BLaER1 (cell line): ENCODE measurements around the gene CHTF18.
A peak's percentile ranks its signal among the peaks of the same experiment; 100 is the strongest.
"Not testable (repeated sequence)": the region's sequence is repeated elsewhere in the genome, so short reads cannot be mapped to it uniquely, and the experiment has no call there.

Source experiments
- H3K27ac ChIP-seq: shearing (Covaris generic); formaldehyde crosslinking; 2 replicates; pipeline ENCODE4 v1.8.1; 2022
- H3K27me3 ChIP-seq: shearing (Covaris generic); formaldehyde crosslinking; 2 replicates; pipeline ENCODE4 v1.8.1; 2022
- H3K36me3 ChIP-seq: shearing (Covaris generic); formaldehyde crosslinking; 2 replicates; pipeline ENCODE4 v1.8.1; 2022
- H3K4me1 ChIP-seq: shearing (Covaris generic); formaldehyde crosslinking; 2 replicates; pipeline ENCODE4 v1.8.1; 2022
- H3K4me2 ChIP-seq: shearing (Covaris generic); formaldehyde crosslinking; 2 replicates; pipeline ENCODE4 v1.8.1; 2022
- H3K4me3 ChIP-seq: shearing (Covaris generic); formaldehyde crosslinking; 2 replicates; pipeline ENCODE4 v1.8.1; 2022
- H3K9ac ChIP-seq: shearing (Covaris generic); formaldehyde crosslinking; 2 replicates; pipeline ENCODE4 v1.8.1; 2022
- H3K9me3 ChIP-seq: shearing (Covaris generic); formaldehyde crosslinking; 2 replicates; pipeline ENCODE4 v1.8.1; 2022
- H4K20me1 ChIP-seq: shearing (Covaris generic); formaldehyde crosslinking; 2 replicates; pipeline ENCODE4 v1.8.1; 2022
- Cebpa-rat ChIP-seq: shearing (Covaris generic); IDR thresholded peaks from 2 replicates; pipeline ENCODE4 v1.8.1; 2022

CHTF18 gene

DNA sequence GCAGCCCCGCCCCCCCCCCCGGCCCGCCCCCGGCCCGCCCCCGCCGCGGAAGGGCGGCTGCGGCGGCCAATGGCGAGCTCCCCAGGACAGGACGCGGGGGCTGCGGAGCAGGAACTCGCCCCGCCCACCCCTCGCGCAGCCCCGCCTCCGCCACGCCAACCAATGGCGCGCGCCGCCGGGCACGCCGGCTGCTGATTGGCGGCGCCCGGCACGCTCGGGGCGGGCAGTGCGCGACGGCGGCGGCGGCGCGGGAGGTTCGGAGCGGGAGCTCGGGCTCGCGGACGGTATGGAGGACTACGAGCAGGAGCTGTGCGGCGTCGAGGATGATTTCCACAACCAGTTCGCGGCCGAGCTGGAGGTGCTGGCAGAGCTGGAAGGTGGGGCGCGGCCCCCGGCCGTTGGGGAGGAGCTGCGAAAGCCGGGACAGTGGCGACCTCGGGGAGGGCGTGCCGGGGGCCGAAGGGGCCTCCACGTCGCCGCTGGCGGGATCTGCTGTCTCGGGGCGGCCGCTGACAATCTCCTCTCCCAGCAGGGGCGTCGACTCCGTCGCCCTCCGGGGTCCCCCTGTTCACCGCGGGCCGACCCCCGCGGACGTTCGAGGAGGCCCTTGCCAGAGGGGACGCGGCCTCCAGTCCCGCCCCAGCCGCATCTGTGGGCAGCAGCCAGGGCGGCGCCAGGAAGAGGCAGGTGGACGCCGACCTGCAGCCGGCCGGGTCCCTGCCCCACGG is at the start of gene CHTF18:
CHTF18 (plus strand) TSS at position 222 of the 728 bp plus-strand sequence; CDS start at position 287, 65 bp downstream.
- H3K4me2 ChIP-seq = peak within 1 kb of the TSS; percentile 97
- no peaks in the 10 kb centered on the region for H3K27me3 ChIP-seq
- H3K9ac ChIP-seq = peak within 1 kb of the TSS; percentile 94
- no peaks in the 10 kb centered on the region for H3K9me3 ChIP-seq
- peaks cover 71% of the 10 kb centered on the region for H4K20me1 ChIP-seq
- peak within 1 kb of the TSS; percentile 89 for H3K27ac ChIP-seq
- peaks cover 55% of the 10 kb centered on the region for H3K4me1 ChIP-seq
- peak within 1 kb of the TSS; percentile 96 for H3K4me3 ChIP-seq
- no peak for TF ChIP-seq Cebpa-rat
- H3K36me3 ChIP-seq = peaks cover 74% of the 10 kb centered on the region

DNA sequence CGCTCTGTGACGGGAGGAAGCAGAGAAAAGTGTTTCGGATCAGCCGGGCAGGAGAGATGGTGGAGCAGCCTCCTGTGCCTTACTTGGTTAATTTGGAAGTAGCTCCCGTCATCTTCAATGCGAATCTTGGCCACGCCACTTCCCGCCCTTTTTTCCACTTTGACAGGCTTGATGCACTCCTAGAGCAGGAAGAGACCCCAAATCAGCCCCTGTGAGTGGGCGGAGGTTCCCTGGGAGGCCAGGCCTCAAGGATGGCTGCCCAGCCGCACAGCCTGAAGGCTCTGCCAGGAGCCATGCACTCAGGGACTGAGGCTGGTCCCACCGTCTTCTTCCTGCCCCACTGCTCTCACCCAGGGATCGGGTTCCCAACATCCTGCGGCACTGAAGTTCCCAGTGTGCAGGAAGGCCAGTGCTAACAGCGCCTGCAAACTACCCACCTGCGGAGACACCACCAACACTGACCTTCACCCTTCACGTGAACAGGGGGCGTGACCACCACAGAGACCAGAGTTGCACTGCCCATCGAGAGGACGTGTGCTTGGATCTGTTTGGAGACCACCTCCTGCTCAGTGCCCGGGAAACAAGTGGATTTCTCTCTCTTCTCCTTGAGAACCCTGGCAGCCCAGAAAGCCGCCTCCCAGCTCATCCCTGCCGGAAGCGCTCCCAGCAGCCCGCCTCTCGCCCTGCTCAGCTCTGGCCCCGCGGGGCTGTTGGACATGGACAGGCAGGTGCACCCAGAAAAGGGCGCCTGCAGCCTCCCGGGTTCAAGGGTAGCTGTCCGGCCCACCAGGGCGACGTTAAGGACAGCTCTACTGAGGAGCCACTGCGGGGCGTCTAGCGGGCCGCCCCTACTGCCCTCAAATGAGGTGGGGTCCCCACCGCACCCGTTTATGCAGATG is 48.6 kb upstream of the CHTF18 start:
- Histone ChIP-seq H3K4me3 (peak overlapping the region; percentile 81), H4K20me1 (peaks cover 14% of the 10 kb centered on the region), H3K4me2 (peak overlapping the region; percentile 99), H3K4me1 (peaks cover 68% of the 10 kb centered on the region), H3K36me3 (peaks cover 24% of the 10 kb centered on the region), H3K27ac (peak overlapping the region; percentile 89), H3K9ac (peak overlapping the region; percentile 87), H3K9me3 (no peaks in the 10 kb centered on the region), H3K27me3 (no peaks in the 10 kb centered on the region)
- no peak for TF ChIP-seq Cebpa-rat

DNA sequence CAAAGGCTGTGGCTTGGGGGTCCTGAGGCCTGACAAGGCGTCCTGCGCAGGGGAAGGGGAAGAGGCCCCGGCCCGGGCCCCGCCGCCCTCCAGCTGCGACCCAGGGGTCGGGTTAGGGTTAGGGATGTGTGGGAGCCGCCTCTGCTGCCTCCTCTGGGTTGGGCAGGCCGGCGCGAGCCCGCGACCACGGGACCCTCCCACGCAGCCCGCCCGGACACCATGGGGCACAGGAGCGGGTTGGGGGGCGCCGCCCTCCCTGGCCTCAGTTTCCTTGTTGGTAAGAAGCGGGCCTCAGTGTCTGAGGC is 48.0 kb upstream of the CHTF18 start:
- Histone ChIP-seq H3K4me1 (peaks cover 63% of the 10 kb centered on the region), H3K4me3 (peak overlapping the region; percentile 81), H3K9ac (peak overlapping the region; percentile 87), H3K27me3 (no peaks in the 10 kb centered on the region), H3K4me2 (peak overlapping the region; percentile 99), H3K9me3 (no peaks in the 10 kb centered on the region), H3K36me3 (peaks cover 18% of the 10 kb centered on the region), H4K20me1 (peaks cover 8% of the 10 kb centered on the region; the same call in 1 of the 2 replicates), H3K27ac (peak overlapping the region; percentile 89)
- no peak for TF ChIP-seq Cebpa-rat

GRCh38 chr16:740764-741505 is 47.5 kb upstream of the CHTF18 start, which contains the start of gene CIAO3:
Gene CIAO3, minus strand, starts transcription at chr16:740997. Its CDS starts 12 bp downstream, at chr16:740985.
- peaks cover 2% of the 10 kb centered on the region; the same call in 1 of the 2 replicates for H4K20me1 ChIP-seq
- peak within 1 kb of the TSS; percentile 99 for H3K4me2 ChIP-seq
- H3K9ac ChIP-seq = peak within 1 kb of the TSS; percentile 87
- peaks cover 13% of the 10 kb centered on the region for H3K36me3 ChIP-seq
- peak within 1 kb of the TSS; percentile 89 for H3K27ac ChIP-seq
- peaks cover 60% of the 10 kb centered on the region for H3K4me1 ChIP-seq
- H3K4me3 ChIP-seq = peak within 1 kb of the TSS; percentile 81
- no peak for TF ChIP-seq Cebpa-rat
- no peaks in the 10 kb centered on the region for H3K9me3 ChIP-seq
- H3K27me3 ChIP-seq = no peaks in the 10 kb centered on the region

- Histone ChIP-seq H4K20me1 (no peaks in the 10 kb centered on the region), H3K4me2 (peak overlapping the region; percentile 35)
Observed at GRCh38 chr16:741986-742629, 46.3 kb upstream of the CHTF18 start.

DNA sequence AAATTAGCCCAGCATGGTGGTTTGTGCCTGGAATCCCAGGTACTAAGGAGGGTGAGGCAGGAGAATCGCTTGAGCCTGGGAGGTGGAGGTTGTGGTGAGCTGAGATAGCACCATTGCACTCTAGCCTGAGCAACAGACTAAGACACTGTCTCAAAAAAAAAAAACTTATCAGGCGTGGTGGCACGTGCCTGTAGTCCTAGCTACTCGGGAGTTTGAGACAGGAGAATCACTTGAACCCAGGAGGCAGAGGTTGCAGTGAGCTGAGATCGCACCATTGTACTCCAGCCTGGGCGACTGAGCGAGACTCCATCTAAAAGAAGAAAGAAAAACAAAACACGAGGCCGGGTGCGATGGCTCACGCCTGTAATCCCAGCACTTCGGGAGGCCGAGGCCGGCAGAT is 45.5 kb upstream of the CHTF18 start:
- H3K36me3 ChIP-seq, H3K9ac ChIP-seq, H3K9me3 ChIP-seq, H3K4me2 ChIP-seq, H4K20me1 ChIP-seq, H3K4me3 ChIP-seq, H3K27me3 ChIP-seq, H3K27ac ChIP-seq: not testable (repeated sequence)
- peaks cover 41% of the 10 kb centered on the region for H3K4me1 ChIP-seq

More at GRCh38 chr16:741986-742629, 46.3 kb upstream of the CHTF18 start:
- Histone ChIP-seq H3K36me3 (peaks cover under 1% of the 10 kb centered on the region), H3K27me3 (no peaks in the 10 kb centered on the region), H3K4me3 (no peak overlapping the region), H3K9me3 (no peaks in the 10 kb centered on the region), H3K4me1 (peaks cover 49% of the 10 kb centered on the region), H3K27ac (no peak overlapping the region), H3K9ac (no peak overlapping the region)
- TF ChIP-seq Cebpa-rat = no peak

- Histone ChIP-seq H3K4me2 (no peak overlapping the region), H3K27me3 (no peaks in the 10 kb centered on the region), H4K20me1 (no peaks in the 10 kb centered on the region), H3K9ac (no peak overlapping the region), H3K4me1 (peaks cover 30% of the 10 kb centered on the region), H3K9me3 (no peaks in the 10 kb centered on the region), H3K36me3 (no peaks in the 10 kb centered on the region), H3K4me3 (no peak overlapping the region), H3K27ac (no peak overlapping the region)
- no peak for TF ChIP-seq Cebpa-rat
Observed at GRCh38 chr16:743794-744500, 44.5 kb upstream of the CHTF18 start.

DNA sequence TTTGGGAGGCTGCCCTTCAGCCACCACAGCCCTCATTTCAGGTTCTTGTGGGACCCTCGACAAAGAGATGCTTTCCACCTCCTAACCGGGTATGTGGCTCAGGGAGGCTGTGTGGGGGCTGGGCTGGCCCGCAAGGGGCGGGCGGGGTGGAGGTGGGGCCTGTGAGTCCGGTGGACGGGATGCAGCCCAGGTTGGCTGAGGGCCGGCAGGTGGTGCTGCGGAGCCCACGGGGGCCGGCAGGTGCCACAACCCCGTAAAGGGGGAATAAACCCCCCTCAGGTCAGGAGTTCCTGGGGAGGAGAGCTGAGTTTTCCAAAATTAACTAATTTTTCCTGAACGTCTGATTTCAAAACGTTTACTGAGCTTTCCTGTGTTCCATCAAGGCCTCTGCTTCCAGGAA is 42.7 kb upstream of the CHTF18 start:
- Histone ChIP-seq H4K20me1 (no peaks in the 10 kb centered on the region), H3K36me3 (no peaks in the 10 kb centered on the region), H3K27me3 (no peaks in the 10 kb centered on the region), H3K9me3 (no peaks in the 10 kb centered on the region), H3K9ac (no peak overlapping the region), H3K4me1 (peaks cover 17% of the 10 kb centered on the region), H3K4me2 (no peak overlapping the region), H3K27ac (no peak overlapping the region), H3K4me3 (no peak overlapping the region)
- no peak for TF ChIP-seq Cebpa-rat

DNA sequence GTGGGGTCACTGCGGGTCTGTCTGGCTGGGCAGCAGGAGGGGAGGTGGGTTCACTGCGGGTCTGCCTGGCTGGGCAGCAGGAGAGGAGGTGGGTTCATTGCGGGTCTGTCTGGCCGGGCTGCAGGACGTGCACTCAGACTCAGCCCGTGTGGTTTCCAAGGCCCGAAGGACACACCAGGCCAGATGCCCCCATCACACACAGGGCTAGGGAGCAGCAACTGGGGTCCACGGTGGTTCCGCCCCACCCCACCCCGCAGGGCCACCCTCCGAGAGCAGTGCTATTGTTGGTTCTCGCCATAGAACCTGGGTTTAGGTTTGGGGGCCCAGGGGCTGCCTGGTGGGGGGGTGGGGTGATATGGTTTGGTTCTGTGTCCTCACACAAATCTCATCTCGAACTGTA is 41.8 kb upstream of the CHTF18 start:
- Histone ChIP-seq H3K4me3 (no peak overlapping the region), H4K20me1 (no peaks in the 10 kb centered on the region), H3K4me2 (no peak overlapping the region), H3K9me3 (no peaks in the 10 kb centered on the region), H3K27me3 (no peaks in the 10 kb centered on the region), H3K9ac (no peak overlapping the region), H3K4me1 (peaks cover 11% of the 10 kb centered on the region), H3K27ac (no peak overlapping the region), H3K36me3 (no peaks in the 10 kb centered on the region)
- no peak for TF ChIP-seq Cebpa-rat
